GM21786 (cell line): ENCODE data around the gene CDCA3.

Experiments
- ATAC-seq: cut with Tn5 transposase; IDR thresholded peaks from one replicate; pipeline ENCODE4 v1.9.1; 2021; ENCODE audit not compliant: unreplicated experiment

Gene CDCA3

DNA sequence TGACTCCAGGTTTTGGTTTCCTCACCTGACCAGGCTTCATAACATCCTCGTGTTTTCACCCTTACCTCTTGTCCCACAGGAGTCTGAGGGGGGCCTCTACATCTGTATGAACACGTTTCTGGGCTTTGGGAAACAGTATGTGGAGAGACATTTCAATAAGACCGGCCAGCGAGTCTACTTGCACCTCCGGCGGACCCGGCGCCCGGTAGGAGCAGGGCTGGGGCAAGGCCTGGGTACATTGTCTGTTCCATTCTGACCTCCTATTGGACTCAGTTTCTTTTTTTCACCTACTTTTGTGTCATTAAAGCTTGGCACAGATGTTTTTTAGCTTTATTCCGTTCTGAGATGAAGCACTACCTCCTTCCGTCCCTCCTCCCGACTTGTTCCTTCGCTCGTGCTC, 4.2 kb upstream of the CDCA3 start:
- ATAC-seq: no peak

- ATAC-seq: no peak
Observed at GRCh38 chr12:6854036-6854435, 3.0 kb upstream of the CDCA3 start.

- ATAC-seq: no peak
Observed at GRCh38 chr12:6853626-6854025, 2.5 kb upstream of the CDCA3 start.

DNA sequence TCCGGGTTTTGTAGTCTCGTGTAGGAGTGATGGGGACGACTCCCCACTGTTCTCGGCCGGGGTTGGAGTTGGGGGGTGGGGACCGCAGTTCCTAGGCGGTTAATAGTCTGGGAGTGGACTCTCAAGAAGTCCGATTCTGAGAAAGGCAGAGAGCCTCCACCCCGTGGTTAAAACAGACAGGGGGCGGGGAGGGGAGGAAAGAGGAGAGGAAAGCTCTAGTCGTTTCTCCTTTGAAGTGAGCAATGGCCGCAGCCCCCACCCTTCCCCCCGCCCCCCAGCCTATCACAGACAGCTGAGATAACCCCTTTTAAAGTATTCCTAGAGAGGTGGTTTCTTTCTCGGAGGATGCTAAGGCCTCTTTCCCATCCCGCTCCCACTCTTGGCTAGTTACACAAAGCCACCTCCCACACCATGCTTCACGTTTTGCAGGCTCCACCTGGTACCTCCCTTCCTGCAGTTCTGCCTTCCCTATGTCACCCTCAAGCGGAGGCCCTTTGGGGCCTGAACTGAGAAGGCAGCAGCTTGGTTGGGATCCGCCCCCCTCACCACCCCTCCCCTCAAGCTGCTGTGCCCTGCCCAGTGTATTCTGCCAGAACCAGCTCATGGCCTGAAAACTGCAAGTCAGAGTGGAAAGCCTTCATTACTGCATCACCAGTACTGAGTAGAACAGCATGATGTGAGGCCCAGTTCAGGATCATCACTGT, 1.7 kb upstream of the CDCA3 start:
- ATAC-seq: no peak

DNA sequence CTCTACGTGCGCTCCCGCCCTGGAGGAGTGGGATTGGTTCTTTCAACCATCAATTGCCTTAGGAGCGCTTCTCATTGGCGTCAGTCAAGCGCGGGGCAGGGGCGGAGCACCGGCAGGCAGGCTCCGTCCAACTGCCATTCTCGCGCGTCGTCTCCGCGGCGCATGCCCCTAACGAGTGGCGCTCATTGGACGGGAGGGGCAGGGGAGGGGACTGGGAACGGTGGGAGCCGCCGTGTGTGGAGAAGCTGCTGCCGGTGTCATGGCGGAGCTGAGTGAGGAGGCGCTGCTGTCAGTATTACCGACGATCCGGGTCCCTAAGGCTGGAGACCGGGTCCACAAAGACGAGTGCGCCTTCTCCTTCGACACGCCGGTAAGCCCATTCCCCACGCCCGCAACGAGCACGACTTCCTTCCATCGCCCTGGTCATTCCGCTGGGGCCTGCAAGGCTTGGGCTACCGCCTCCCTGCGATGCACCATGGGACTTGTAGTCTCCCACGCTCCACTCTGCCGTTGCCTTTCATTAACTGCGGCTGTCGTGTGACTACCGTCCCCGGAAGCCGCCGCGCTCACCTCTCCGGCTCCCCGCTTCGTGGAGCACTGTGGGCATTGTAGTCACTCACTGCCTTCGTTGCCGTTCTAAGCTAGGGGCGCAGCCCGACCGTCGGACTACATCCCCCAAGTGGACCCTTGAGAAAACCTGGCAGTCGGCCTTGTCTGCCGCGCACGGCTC, 1.0 kb upstream of the CDCA3 start, which contains the start of gene USP5:
Gene USP5 (plus strand): TSS at position 230 of the 730 bp plus-strand sequence. CDS start 30 bp downstream, at position 260.
- peak; percentile 68 for ATAC-seq

DNA sequence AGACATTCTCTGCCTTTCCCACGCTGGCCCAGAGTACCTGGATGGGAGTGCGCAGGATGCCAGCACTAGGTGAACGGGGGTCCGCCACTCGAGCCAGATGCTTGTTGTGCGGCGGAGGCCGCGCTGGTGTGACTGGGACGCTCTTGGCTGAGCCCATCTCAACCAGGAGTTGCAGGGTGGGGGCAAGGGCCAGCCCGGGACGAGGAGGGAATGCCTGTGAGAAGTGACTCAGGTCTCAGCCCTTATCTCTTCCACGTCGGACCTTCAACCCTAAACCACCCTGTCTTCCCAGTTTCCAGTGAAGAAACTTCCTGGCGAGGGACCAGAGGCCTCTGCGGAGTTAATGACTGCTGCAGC, 312 bp downstream of the CDCA3 start:
- ATAC-seq: no peak

DNA sequence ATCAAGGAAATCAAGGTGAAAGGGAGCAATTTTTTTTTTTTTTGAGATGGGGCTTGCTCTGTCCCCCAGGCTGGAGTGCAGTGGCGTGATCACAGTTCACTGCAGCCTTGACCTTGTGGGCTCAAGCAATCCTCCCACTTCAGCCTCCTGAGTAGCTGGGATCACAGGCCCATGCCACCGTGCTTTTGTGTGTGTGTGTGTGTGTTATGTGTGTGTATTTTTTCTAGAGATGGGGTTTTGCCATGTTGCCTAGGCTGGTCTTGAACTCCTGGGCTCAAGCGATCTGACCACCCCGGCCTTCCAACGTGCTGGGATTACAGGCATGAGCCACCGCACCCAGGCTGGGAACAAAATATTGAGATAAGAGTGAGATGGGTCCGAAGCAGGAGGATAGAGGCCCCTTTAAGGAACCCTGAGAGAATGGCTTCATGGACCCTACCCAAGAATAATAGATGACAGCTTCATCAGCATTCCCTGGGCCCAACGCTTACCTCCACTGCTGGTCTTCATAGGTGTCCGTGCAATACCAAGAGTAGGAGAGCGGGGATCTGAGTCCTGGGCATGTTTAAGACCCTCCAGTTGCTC, 1.0 kb downstream of the CDCA3 start:
- no peak for ATAC-seq

DNA sequence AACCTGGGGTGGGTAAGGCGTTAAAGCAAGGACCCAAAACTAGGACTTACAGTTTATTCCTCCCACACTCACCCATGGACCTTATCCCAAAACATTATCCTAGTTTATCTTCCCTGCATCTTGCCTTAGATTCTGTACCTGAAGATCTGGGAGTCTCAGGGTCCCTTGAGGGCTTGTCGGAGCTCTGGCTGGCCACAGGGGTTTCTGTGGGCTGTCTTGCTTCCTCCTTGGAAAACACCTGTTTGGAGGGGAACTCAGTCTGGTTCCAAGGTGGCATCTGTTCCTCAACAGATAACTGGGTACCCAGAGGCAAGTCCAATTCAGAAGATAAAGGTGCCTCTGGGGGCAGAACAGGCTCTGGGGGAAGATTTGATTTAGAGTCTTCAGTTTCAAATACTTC, 1.7 kb downstream of the CDCA3 start:
- ATAC-seq: no peak

DNA sequence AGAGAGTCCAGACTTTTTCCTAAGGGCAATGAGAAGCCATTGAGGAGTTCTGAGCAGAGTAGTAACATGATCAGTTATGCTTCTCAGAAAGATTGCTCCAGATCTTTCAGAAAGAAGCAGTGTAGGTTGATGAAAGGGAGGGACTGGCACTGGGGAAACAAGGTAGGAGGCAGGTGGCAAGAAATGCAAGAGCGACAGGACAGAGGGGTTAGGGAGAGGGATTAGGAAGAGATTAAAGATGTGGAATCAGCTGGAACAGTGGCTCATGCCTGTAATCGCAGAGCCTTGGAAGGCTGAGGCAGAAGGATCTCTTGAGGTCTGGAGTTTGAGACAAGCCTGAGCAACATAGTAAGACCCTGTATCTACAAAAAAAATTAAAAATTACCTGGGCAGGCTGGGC, 3.4 kb downstream of the CDCA3 start:
- ATAC-seq: no peak

DNA sequence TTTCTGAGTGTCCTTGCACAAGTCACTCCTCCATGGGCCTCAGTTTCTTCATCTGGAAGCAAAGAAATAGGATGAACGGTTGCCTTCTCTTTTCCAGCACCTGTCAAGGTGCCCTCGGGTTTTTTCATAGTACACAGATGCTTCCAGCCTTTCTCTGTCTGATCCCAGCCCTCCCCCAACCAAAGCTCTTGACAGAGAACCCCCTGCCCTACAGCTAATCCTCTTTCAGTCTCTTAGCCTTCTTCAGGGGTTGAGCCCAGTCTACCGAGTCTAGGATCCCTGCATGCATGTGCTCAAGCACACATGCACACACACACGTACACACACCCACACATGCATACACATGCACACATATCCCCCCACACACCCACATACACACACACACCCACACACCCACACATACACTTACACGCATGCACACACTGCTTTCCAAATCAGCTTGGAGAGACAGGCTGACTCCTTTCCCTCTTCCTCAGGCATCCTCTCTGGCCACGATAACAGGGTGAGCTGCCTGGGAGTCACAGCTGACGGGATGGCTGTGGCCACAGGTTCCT, 4.7 kb downstream of the CDCA3 start:
- no peak for ATAC-seq

DNA sequence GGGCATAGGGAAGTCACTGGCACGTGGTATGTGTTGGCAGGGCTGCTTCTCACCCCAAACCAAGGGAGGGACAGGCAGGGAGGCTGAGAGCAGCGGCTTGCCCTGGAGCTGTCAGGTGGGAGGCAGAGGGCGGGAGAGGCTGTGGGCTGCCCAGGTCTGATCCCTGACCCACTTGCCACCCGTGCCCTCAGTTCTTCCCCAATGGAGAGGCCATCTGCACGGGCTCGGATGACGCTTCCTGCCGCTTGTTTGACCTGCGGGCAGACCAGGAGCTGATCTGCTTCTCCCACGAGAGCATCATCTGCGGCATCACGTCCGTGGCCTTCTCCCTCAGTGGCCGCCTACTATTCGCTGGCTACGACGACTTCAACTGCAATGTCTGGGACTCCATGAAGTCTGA, 5.7 kb downstream of the CDCA3 start:
- no peak for ATAC-seq

DNA sequence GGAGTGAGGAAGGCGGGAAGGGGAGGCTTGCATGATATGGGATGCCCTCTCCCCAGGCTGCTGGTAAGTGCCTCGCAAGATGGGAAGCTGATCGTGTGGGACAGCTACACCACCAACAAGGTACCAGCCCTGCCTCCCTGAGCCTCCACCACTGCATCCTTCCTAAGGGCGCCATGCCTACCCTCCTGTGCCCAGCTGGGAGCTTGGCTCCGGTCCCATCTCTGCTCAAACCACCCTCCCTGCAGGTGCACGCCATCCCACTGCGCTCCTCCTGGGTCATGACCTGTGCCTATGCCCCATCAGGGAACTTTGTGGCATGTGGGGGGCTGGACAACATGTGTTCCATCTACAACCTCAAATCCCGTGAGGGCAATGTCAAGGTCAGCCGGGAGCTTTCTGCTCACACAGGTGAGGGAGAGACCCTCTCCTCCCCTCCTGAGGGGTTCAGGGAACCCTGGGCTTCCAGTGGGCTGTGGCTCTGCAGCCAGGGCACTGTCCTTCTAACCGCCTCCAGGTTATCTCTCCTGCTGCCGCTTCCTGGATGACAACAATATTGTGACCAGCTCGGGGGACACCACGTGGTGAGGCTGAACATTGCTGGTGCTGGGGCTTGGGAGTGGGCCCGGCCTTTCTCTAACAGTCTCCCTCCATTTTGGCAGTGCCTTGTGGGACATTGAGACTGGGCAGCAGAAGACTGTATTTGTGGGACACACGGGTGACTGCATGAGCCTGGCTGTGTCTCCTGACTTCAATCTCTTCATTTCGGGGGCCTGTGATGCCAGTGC, 7.8 kb downstream of the CDCA3 start:
- no peak for ATAC-seq

DNA sequence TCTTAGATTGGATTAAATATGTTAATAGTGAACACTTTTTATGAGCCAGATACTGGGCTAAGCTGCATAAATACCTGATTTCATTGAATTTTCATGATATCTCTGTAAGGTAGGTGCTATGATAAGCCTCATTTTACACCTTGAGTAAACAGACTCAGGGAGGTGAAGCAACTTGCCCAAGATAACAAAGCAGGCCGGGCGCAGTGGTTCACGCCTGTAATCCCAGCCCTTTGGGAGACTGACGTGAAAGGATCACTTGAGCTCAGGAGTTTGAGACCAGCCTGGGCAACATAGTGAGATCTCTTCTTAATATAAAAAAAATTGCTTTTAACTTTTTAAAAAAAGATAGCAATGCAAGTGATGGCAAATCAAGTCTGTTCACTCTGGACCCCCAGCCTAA, 9.0 kb downstream of the CDCA3 start:
- no peak for ATAC-seq

DNA sequence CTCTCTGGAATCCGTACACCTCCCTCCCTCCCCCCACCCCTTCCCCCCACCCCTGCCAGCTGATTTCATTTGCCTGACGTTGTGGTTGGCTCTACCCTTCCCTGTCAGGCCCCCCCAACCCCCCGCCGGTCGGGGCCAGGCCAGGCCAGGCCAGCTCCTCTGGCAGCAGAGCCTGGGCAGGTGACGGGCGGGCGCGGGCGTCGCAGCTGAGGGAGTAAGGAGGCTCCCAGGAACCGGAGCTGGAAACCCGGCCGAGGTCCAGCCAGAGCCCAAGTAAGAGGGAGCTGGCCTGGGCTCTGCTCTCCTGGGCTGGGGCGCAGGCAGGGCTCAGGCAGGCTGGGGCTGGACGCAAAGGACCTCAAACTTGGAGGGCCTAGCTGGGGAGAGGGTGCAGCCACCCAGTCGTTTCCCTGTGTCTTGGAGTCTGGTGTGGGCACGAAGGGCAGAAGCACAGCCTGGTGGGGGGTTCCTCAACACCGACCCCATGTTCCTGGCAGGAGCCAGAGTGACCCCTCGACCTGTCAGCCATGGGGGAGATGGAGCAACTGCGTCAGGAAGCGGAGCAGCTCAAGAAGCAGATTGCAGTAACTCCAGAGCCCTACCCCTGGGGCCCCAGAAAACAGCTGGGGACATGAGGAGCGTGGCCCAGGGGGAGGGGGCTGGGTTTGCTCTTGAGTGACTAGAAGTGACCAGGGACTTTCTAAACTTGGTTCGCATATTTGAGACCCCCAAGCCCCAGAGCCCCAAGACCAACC, 10.1 kb downstream of the CDCA3 start, which contains the start of gene GNB3:
Gene GNB3 (plus strand): TSS at position 165 of the 755 bp plus-strand sequence. CDS start 363 bp downstream, at position 528.
- no peak for ATAC-seq

- no peak for ATAC-seq
Observed at GRCh38 chr12:6840330-6840729, 10.8 kb downstream of the CDCA3 start.

DNA sequence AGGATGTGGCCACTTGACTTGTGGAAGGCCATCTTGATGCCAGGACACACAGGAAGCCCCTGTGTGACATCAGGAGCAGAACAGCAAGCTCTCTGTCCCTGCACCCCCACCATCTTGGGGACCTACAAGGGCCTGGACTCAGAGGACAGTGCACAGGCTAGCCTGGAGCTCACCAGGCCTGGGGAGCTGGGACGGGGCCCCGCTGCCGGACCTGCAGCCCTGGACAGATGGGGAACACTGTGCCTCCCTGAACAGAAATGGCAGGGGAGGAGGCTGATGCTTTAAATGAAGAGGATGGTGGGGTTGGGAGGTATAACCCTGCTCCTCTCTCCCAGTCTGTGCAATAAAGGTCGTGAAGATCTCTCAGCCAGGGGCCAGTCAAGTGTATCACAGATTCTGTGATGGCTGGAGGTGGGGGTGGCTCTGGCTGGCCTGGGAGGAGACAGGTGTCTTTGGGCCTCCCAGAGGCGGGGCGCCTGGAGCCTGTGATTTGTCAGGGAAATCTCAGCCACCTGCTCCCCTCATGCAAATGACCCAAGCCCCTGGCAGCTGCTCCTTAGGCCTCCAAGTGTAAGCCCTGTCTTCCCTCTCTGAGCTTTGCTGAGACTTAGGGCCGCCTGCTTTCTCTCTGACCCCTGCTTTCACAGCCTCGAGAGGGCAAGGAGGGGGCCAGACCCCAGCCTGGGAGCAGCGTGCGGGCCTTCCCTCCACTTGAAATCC, 11.4 kb downstream of the CDCA3 start:
- ATAC-seq: peak; percentile 70

GRCh38 chr12:6838854-6839253, 12.2 kb downstream of the CDCA3 start:
- no peak for ATAC-seq

GRCh38 chr12:6837370-6838060, 13.6 kb downstream of the CDCA3 start:
- ATAC-seq: no peak

GRCh38 chr12:6836851-6837250, 14.2 kb downstream of the CDCA3 start:
- no peak for ATAC-seq
